ENCODE results near the gene COX5A. TPM values are rescaled to one million over a fixed set of nuclear protein-coding genes. Genes with fewer than 3 reads are reported as not detected.
"Not testable (repeated sequence)": the region's sequence is repeated elsewhere in the genome, so short reads cannot be mapped to it uniquely, and the experiment has no call there.

Gene COX5A
- total RNA-seq, 1 donor: 33.7 TPM

DNA sequence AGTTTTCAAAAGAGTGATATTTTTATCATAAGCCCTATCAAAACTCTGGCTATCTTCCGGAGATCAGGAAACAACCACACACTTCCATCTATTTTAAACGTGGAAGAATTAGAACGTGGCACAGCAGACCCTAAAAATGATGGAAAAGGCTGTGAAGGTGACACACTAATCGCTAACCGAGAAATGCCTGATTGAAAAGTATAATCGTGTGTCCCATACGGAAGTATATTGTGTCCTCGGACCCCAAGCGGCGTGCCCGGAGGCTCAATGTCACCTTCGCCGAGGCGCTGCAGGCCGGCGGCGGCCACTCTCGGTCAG lies 642 bp downstream of the COX5A start:
- peak overlapping the region; percentile 92 for H3K4me3 ChIP-seq (ENCODE audit: low read depth, low read length)
- DNase-seq (ENCODE audit: low read depth): no peak
- no peak for TF ChIP-seq CTCF (IDR thresholded peaks at IDR 0.05; ENCODE audit: insufficient read depth, low read depth, low read length)

- not testable (repeated sequence) for DNase-seq (ENCODE audit: low read depth)
These were observed 2.7 kb downstream of the COX5A start for GRCh38 chr15:74935193-74935592.

DNA sequence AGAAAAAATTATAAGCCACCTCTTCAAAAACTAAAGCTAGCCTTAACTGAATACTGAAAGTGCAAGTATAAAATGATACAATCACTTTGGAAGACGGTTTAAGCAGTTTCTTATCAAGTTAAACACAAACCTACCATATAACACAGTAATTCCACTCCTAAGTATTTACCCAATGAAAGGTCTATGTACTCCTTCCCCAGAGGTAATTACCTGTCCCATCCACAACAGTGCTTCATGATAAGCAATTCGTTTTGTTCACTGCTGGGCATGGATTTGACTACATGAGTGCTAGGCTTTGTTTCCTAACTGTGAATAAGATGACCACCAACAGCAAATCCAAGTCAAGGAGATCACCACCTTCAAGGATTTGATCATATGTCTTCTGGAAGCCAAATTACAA lies 4.3 kb downstream of the COX5A start:
- H3K4me3 ChIP-seq (ENCODE audit: low read depth, low read length): no peak overlapping the region
- DNase-seq (ENCODE audit: low read depth): no peak
- TF ChIP-seq CTCF (IDR thresholded peaks at IDR 0.05; ENCODE audit: insufficient read depth, low read depth, low read length): no peak

More at GRCh38 chr15:74935193-74935592, 2.7 kb downstream of the COX5A start:
- not testable (repeated sequence) for H3K4me3 ChIP-seq (ENCODE audit: low read depth, low read length)

DNA sequence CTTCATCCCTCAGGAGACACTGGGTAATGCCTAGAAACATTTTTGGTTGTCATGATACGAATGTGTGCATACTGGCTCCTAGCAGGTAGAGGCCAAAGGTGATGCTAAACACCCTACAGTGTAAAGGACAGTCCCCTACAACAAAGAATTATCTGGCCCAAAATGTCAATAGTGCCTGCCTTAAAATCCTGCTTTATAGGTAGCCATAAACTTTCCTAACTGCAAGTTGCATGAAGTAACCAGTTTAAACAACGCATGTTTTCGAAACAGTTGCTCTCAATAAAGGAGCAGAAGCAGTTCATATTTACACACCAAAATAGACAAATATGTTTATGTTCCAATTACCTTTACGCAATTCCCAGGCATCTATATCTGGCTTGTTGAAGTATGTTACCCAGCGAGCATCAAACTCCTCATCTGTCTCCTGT lies 9.1 kb downstream of the COX5A start:
- no peak overlapping the region for H3K4me3 ChIP-seq (ENCODE audit: low read depth, low read length)
- no peak for TF ChIP-seq CTCF (IDR thresholded peaks at IDR 0.05; ENCODE audit: insufficient read depth, low read depth, low read length)
- DNase-seq (ENCODE audit: low read depth): no peak

DNA sequence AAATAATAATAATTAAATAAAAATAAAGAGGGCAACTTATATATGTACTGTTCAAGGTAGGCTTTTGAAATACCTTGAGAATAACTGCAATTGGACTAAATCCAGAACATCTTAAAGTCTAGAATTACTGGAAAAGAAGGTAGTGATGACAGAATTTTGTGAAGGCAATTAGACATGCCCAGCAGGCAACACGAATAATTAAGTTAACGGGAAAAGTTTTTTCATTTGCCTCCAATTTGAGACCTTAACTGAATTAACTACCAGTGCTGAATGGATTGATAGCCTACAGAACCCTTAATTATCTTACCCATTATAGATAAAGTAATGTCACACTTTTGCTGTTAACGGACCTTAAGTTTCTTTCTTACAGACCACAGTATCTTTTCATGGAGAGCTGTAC lies 13.3 kb downstream of the COX5A start:
- TF ChIP-seq CTCF (IDR thresholded peaks at IDR 0.05; ENCODE audit: insufficient read depth, low read depth, low read length): no peak
- H3K4me3 ChIP-seq (ENCODE audit: low read depth, low read length): no peak overlapping the region
- DNase-seq (ENCODE audit: low read depth): no peak

DNA sequence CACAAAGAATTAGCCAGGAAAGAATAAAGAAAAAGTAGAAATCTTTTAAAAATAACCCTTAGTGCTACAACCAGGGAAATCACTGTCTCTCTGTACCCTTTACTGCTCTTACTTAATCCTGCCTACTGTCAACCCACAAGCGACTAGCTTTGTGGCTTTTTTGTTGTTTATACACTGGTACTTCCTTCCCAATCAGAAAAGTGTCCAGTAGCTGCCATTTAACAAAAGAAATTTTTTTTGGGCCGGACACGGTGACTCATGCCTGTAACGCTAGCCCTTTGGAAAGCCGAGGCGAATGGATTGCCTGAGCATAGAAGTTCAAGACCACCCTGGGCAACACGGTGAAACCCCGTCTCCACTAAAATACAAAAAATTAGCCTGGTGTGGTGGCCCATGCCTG lies 17.4 kb downstream of the COX5A start:
- no peak overlapping the region for H3K4me3 ChIP-seq (ENCODE audit: low read depth, low read length)
- DNase-seq (ENCODE audit: low read depth): no peak
- TF ChIP-seq CTCF (IDR thresholded peaks at IDR 0.05; ENCODE audit: insufficient read depth, low read depth, low read length): no peak

- DNase-seq (ENCODE audit: low read depth): no peak
- H3K4me3 ChIP-seq (ENCODE audit: low read depth, low read length): no peak overlapping the region
- no peak for TF ChIP-seq CTCF (IDR thresholded peaks at IDR 0.05; ENCODE audit: insufficient read depth, low read depth, low read length)
These were observed 20.2 kb downstream of the COX5A start for GRCh38 chr15:74917676-74918075.

GRCh38 chr15:74913799-74914198 lies 24.1 kb downstream of the COX5A start:
- not testable (repeated sequence) for H3K4me3 ChIP-seq (ENCODE audit: low read depth, low read length); DNase-seq (ENCODE audit: low read depth)

All from fibroblast of villous mesenchyme (primary cell).